Hepatocyte (in vitro differentiated cells): Measurements from ENCODE around the gene PXN. TPM values are rescaled to one million over a fixed set of nuclear protein-coding genes. Genes with fewer than 3 reads are reported as not detected.

Experiments used
- DNase-seq: peaks from one replicate; pipeline ENCODE4 v3.0.0-alpha.2; 2016; ENCODE audit warnings: low spot score
- H2AFZ ChIP-seq: fragments of 200-600 bp; sonication (generic); 2 replicates; pipeline ENCODE4 v1.6.0; 2016; ENCODE audit warnings: antibody characterized with exemption, mild to moderate bottlenecking
- H3K27ac ChIP-seq: fragments of 200-600 bp; sonication (generic); 2 replicates; pipeline ENCODE4 v1.5.1; 2016; ENCODE audit warnings: mild to moderate bottlenecking
- H3K27me3 ChIP-seq: fragments of 200-600 bp; sonication (generic); 2 replicates; pipeline ENCODE4 v1.6.1; 2016
- H3K36me3 ChIP-seq: fragments of 200-600 bp; sonication (generic); replicated peaks from 2 replicates; pipeline ENCODE4 v1.5.1; 2016; ENCODE audit warnings: low read depth; ENCODE audit not compliant: insufficient read depth
- H3K4me1 ChIP-seq: fragments of 200-600 bp; sonication (generic); 2 replicates; pipeline ENCODE4 v1.5.1; 2016; ENCODE audit warnings: mild to moderate bottlenecking, moderate library complexity; ENCODE audit not compliant: insufficient read depth
- H3K4me2 ChIP-seq: fragments of 200-600 bp; sonication (generic); 2 replicates; pipeline ENCODE4 v1.6.0; 2016
- H3K4me3 ChIP-seq: fragments of 200-600 bp; sonication (generic); 2 replicates; pipeline ENCODE4 v1.5.1; 2016; ENCODE audit warnings: mild to moderate bottlenecking
- H3K79me2 ChIP-seq: fragments of 200-600 bp; sonication (generic); 2 replicates; pipeline ENCODE4 v1.6.0; 2017; ENCODE audit warnings: mild to moderate bottlenecking
- H3K9me2 ChIP-seq: fragments of 200-600 bp; sonication (generic); replicated peaks from 2 replicates; pipeline ENCODE4 v1.6.0; 2017; ENCODE audit warnings: mild to moderate bottlenecking; ENCODE audit not compliant: insufficient read depth
- H3K9me3 ChIP-seq: fragments of 200-600 bp; sonication (generic); 2 replicates; pipeline ENCODE4 v1.5.1; 2016; ENCODE audit warnings: low read depth, mild to moderate bottlenecking
- H4K20me1 ChIP-seq: fragments of 200-600 bp; sonication (generic); 2 replicates; pipeline ENCODE4 v1.6.0; 2016; ENCODE audit warnings: mild to moderate bottlenecking; ENCODE audit not compliant: insufficient read depth, poor library complexity, severe bottlenecking
- EZH2 ChIP-seq: fragments of 200-600 bp; sonication (generic); IDR thresholded peaks from 2 replicates; pipeline ENCODE4 v1.6.1; 2016; ENCODE audit warnings: antibody characterized with exemption, mild to moderate bottlenecking, borderline replicate concordance
- EZH2phosphoT487 ChIP-seq: fragments of 200-600 bp; sonication (generic); IDR thresholded peaks from one replicate; pipeline ENCODE4 v1.6.1; 2018; ENCODE audit warnings: antibody characterized with exemption, mild to moderate bottlenecking, low read depth, moderate library complexity; ENCODE audit not compliant: unreplicated experiment, severe bottlenecking
- WGBS: methylation state at CpG from one replicate; pipeline ENCODE4 v1.1.6; 2016; ENCODE audit warnings: low lambda C conversion rate; ENCODE audit errors: missing lambda C conversion rate; 5-methylcytosine and 5-hydroxymethylcytosine counted together
- polyA plus RNA-seq: library from polyadenylated mRNA; unstranded; fragments of >200 nt; fragmentation: Nextera tagmentation; extraction: Ambion mirVana; gene quantifications from 2 replicates; pipeline ENCODE4 v1.2.1, GENCODE V29; 2016
- total RNA-seq: library from RNA; depleted of rRNA; stranded (reverse); fragments of >200 nt; gene quantifications from 2 replicates; pipeline ENCODE4 v1.2.3, GENCODE V29; 2014
- TF ChIP-seq, protein P1 (sequence below): fragments of 200-600 bp; sonication (generic); IDR thresholded peaks from 2 replicates; pipeline ENCODE4 v1.5.1; 2016; ENCODE audit warnings: antibody characterized with exemption, mild to moderate bottlenecking; ENCODE audit not compliant: poor library complexity

The PXN gene
- total and polyA plus RNA-seq, 2 experiments from 2014 or later = 26.7 to 61.7 TPM

DNA sequence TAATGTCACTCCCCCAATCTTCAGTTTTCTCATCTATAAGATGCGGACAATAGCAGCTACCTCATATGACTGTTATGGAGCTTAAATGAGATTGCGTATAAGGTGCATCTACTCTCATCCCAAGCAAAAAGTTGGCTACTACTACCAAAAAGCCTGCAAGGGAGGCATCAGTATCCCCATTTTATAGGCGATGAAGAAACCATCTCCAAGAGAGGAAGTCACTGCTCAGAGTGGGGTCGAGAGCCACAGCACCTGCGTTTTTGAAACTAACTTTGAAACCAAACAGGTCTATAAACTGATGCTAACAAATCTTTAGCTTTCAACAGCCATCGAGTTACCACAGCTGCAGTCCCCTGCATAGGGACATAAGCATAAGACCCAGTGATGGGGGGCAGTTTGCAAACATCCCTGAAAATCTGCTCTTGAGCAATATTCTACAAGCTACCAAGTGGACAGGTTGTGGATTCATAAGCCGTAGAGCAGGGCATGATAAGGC lies 74.5 kb downstream of the PXN start:
- H3K4me1 ChIP-seq = peaks cover 20% of the 10 kb centered on the region
- peaks cover 79% of the 10 kb centered on the region for H3K79me2 ChIP-seq
- H2AFZ ChIP-seq = no peak overlapping the region
- H3K36me3 ChIP-seq = no peaks in the 10 kb centered on the region
- no peak overlapping the region for H3K4me3 ChIP-seq
- H4K20me1 ChIP-seq = peaks cover 16% of the 10 kb centered on the region
- no peak overlapping the region for H3K4me2 ChIP-seq
- no peak overlapping the region for H3K27ac ChIP-seq
- 87% methylated on average over 7 of the region's 7 CpGs for WGBS
- H3K27me3 ChIP-seq = no peaks in the 10 kb centered on the region
- TF ChIP-seq EZH2phosphoT487 (no peak), EZH2 (no peak)
- TF ChIP-seq, protein P1, sequence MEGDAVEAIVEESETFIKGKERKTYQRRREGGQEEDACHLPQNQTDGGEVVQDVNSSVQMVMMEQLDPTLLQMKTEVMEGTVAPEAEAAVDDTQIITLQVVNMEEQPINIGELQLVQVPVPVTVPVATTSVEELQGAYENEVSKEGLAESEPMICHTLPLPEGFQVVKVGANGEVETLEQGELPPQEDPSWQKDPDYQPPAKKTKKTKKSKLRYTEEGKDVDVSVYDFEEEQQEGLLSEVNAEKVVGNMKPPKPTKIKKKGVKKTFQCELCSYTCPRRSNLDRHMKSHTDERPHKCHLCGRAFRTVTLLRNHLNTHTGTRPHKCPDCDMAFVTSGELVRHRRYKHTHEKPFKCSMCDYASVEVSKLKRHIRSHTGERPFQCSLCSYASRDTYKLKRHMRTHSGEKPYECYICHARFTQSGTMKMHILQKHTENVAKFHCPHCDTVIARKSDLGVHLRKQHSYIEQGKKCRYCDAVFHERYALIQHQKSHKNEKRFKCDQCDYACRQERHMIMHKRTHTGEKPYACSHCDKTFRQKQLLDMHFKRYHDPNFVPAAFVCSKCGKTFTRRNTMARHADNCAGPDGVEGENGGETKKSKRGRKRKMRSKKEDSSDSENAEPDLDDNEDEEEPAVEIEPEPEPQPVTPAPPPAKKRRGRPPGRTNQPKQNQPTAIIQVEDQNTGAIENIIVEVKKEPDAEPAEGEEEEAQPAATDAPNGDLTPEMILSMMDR = no peak
- no peaks in the 10 kb centered on the region for H3K9me2 ChIP-seq
- no peaks in the 10 kb centered on the region for H3K9me3 ChIP-seq
- no peak for DNase-seq

GRCh38 chr12:120190386-120190785 lies 75.1 kb downstream of the PXN start:
- Histone ChIP-seq H4K20me1 (peaks cover 16% of the 10 kb centered on the region), H3K27ac (no peak overlapping the region), H3K9me3 (no peaks in the 10 kb centered on the region), H3K4me1 (peaks cover 15% of the 10 kb centered on the region), H3K4me2 (no peak overlapping the region), H3K27me3 (no peaks in the 10 kb centered on the region), H3K36me3 (no peaks in the 10 kb centered on the region), H3K79me2 (peaks cover 80% of the 10 kb centered on the region), H3K9me2 (no peaks in the 10 kb centered on the region), H2AFZ (no peak overlapping the region), H3K4me3 (no peak overlapping the region)
- TF ChIP-seq, protein P1 = no peak
- TF ChIP-seq EZH2 (no peak), EZH2phosphoT487 (no peak)
- 97% methylated on average over 5 of the region's 5 CpGs for WGBS
- DNase-seq = no peak

DNA sequence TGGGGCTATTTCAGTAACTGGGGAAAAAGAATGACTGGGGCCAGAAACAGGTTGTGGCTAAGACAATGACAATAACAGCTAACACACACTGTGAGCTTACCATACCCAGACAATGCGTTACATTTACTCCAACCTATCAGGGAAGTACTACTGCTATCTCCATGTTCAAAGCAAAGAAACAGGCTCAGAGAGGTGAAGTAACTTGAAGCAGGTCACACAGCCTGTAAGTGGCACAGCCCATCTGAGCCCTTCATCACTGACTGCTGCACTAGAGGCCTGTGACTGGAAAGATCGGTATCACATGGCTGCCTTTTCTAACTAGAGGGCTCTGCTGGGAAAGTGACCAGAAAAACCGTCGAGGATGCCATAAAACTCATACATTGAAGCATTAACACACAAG lies 78.9 kb downstream of the PXN start:
- 92% methylated on average over 4 of the region's 4 CpGs for WGBS
- Histone ChIP-seq H3K79me2 (peaks cover 60% of the 10 kb centered on the region), H4K20me1 (peaks cover 7% of the 10 kb centered on the region), H3K9me2 (no peaks in the 10 kb centered on the region), H3K4me1 (no peaks in the 10 kb centered on the region), H2AFZ (no peak overlapping the region), H3K36me3 (no peaks in the 10 kb centered on the region), H3K9me3 (no peaks in the 10 kb centered on the region), H3K27ac (no peak overlapping the region), H3K4me2 (no peak overlapping the region), H3K4me3 (no peak overlapping the region), H3K27me3 (no peaks in the 10 kb centered on the region)
- no peak for DNase-seq
- TF ChIP-seq, protein P1 = no peak
- TF ChIP-seq EZH2phosphoT487 (no peak), EZH2 (no peak)
